IPS-NIHi7 (cell line): ENCODE data around the gene QPCT.
"Not testable (repeated sequence)": the region's sequence is repeated elsewhere in the genome, so short reads cannot be mapped to it uniquely, and the experiment has no call there.

ENCODE experiments used
- DNase-seq: peaks from one replicate; pipeline ENCODE4 v3.0.0; 2012; ENCODE audit warnings: mixed read lengths; ENCODE audit errors: extremely low spot score

Gene QPCT

GRCh38 chr2:37344453-37345361 is at the start of gene QPCT:
TSS of gene QPCT (plus strand) at chr2:37344630. CDS start at chr2:37344732, 102 bp downstream.
- DNase-seq, result peak; percentile 56

DNA sequence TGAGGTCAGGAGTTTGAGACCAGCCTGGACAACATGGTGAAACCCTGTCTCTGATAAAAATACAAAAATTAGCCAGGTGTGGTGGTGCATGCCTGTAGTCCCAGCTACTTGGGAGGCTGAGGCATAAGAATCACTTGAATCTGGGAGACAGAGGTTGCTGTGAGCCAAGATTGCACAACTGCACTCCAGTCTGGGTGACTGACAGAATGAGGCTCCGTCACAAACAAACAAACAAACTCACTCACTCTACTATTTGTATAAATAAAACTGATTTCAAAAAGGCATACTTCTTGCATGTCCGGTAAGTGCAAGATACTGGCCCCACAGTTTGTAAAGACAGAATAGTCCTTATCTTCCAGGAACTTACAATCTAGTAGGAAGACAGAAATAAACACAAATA is 49.6 kb upstream of the QPCT start:
- DNase-seq, result not testable (repeated sequence)

GRCh38 chr2:37295469-37296073 is 48.9 kb upstream of the QPCT start:
- no peak for DNase-seq

DNA sequence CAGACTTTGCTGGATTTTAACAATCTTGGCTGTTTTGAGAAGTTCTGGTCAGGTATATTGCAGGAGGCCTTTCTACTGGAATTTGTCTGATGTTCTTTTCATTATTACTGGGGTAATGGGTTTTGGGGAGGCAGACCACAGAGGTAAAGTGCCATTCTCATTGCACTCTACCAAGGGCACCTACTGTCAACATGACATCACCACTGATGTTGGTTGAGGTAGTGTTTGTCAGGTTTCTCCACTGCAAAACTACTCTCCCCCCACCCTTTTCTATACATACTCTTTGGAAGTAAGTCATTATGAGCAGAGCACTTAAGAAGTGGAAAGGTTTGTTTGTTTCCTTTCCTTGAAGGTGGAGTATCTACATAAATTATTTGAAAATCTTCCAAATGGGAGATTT is 46.8 kb upstream of the QPCT start:
- no peak for DNase-seq

DNA sequence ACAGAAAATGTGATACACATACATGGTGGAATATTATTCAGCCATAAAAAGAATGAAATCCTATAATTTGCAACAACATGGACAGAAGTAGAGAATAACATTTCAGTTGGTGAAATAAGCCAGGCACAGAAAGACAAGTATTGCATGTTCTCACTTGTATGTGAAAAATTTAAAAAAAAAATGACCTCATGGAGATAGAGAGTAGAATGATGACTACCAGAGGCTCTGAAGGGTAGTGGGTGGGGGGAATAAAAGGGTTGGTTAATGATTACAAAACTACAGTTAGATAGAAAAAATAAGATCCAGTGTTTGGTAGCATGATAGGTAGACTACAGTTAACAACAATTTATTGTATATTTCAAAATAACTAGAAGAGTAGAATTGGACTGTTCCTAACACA is 44.3 kb upstream of the QPCT start:
- no peak for DNase-seq

GRCh38 chr2:37300578-37300977 is 43.9 kb upstream of the QPCT start:
- no peak for DNase-seq

- no peak for DNase-seq
These were observed 43.0 kb upstream of the QPCT start for GRCh38 chr2:37301408-37301807.

DNA sequence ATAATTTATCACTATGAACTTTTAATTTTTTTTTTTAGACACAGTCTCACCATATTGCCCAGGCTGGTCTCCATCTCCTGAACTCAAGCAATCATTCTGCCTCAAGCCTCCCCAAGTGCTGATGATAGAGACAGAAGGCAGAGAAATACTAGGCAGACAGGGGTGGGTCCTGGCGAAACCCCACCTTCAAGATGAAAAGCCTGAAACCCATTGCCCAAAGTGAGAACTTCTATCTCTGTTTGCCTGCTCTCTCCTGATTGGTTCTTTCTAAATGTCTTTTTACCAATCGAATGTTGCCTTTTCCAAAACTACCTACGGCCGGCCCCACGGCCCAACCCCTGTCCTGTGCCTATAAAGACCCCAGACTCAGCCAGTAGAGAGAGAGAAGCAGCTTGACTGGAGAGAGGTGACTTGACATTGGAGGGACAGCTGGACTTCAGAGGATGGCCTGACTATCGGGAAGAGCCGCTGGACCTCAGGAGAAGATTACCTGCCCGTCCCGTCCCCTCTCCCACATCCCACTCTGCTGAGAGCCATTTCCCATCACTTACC is 41.7 kb upstream of the QPCT start:
- no peak for DNase-seq

GRCh38 chr2:37306024-37306423 is 38.4 kb upstream of the QPCT start:
- no peak for DNase-seq

DNA sequence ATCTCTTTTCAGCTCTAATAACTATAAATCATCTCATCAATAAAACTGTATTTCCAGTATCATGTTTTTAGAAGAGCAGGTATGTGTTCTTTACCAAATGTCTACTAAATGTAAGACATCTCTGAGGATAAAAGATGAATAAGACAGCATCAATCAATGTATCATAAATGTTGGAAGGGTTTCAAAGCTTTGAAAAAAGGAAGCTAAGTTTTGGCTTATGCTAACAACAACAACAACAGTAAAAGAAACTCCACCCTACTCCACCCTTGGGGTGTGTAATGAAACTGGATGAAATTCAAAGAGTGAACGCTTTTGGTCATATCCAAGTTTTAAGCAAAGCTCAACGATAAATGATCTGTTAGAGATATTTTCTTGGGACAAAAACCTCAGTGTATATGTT is 36.9 kb upstream of the QPCT start:
- no peak for DNase-seq

- DNase-seq, result no peak
These were observed 29.1 kb upstream of the QPCT start for GRCh38 chr2:37315364-37315763.

DNA sequence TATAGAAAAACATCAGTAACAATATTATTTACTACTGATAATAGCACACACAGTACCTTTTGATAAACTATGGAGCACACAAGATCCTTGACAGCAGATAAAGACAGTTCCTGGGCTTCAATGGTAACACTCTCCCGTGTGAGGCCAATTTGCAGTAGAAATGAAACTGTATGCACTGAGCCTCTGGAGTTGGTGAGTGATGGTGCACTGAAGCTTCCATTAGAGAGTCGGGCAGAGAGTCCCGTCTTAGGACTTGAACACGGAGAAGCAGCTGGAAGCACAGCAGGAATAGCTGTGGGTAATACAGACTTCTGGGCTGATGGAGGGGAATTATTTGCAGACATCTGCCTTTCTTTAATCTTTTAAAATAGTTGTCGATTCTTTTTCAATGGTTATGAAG is 28.2 kb upstream of the QPCT start:
- DNase-seq, result no peak

DNA sequence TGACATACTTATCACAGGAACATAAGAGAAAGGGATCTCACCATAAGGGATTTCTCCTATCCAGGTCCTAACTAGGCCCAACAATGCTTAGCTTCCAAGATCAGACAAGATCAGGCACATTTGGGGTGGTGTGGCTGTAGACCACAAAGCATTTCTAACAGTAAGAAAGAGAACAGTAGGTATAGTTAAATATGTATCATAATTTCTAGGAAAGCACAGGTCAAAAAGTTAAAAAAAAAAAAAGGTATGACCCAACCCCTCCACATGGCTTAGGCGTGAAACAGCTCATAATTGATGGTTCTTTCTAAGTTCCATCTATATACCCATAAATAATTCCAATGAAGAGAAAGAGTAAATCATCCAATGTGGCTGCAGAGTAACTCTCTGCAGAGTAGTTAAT is 26.7 kb upstream of the QPCT start:
- no peak for DNase-seq

DNA sequence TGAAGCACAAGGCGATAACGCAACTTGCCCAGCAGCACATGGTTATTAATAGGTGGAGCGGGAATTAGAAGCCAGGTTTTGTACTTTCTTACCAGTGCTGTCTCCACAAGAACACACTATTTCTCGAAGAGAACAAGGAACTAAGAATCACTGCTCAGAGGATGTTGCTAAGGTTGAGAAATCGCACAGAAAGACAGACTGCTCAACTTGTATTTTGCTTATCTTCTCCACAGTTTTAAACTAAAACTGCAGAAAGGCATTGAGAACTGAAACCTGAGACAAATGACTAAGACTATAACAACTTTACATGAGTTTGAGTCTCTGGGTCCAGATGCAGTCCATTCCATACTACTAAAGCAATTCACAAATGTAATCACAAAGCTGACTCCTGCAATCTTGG is 26.0 kb upstream of the QPCT start:
- no peak for DNase-seq

DNA sequence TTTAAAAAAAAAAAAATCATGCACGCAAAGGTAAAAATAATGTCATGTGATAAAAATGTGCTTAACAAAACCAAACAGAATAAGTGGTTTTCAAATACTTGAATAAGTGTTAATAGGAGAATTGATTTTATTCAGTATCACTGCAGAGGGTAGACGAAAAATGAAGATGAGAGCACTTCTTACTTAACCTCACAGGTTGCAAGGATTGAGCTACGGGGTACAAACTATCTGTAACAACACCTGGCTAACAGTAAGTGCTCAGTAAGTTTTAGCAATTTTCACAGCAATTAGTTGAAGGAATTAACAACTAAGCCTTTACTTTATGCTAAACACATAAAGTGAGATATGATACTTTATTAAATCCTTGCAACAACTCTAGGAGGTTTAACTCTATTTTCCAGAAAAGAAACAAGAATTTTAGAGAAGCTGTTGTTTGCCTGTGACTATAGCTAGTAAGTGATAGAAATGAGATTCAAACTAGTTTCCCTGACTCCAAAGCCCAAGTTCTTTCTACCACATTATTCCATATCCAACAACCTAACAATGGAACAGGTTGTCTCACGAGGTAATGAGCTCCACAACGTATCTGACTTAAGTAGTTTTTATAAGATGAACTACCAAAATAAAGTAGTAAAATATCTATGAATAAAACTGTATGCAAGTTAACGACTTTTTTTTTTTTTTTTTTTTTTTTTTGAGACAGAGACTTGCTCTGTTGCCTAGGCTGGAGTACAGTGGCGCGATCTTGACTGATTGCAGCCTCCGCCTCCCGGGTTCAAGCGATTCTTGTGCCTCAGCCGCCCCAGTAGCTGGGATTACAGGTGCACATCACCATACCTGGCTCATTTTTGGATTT is 24.4 kb upstream of the QPCT start:
- DNase-seq, result no peak

DNA sequence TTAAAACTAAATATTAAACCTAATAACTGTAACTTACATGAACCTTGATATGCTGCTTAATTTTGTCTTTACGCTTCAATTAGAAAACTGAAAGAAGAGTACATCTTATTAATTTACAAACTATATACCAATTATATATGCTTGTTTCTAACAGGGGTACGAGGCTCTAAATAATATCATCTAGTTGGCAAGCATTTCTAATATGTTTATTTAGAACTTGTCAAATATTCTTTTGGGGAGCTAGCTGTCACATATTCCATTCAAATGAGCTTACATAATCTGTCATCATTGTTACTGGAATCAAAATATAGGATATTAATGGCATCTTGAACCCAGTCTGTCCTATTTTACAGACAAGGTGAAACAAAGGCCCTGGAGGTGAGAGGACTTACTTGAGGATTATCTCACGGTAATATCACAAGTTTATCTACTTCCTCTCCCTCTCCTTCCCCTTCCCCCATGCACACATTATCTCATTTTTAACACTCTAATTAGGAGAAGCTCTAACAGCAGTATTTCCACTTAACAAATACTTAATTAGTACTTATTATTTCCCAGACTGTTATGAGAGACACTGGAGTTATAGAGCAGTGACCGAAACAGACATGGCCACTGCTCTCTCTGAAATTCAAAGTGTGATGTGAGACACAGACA is 23.3 kb upstream of the QPCT start:
- DNase-seq, result no peak

- no peak for DNase-seq
These were observed 22.1 kb upstream of the QPCT start for GRCh38 chr2:37322368-37322767.

GRCh38 chr2:37323176-37323780 is 21.2 kb upstream of the QPCT start:
- DNase-seq, result no peak

GRCh38 chr2:37323781-37324535 is 20.5 kb upstream of the QPCT start:
- DNase-seq, result peak; percentile 36

GRCh38 chr2:37324536-37324785 is 20.0 kb upstream of the QPCT start:
- DNase-seq, result no peak
